H1 (cell line): ENCODE results near the gene CISTR. TPM values are rescaled to one million over a fixed set of nuclear protein-coding genes. Genes with fewer than 3 reads are reported as not detected.
A peak's percentile ranks its signal among the peaks of the same experiment; 100 is the strongest.

Experiments
- CTCF ChIA-PET: fragments of 300-600 bp; sonication (Branson Sonifier 250); formaldehyde crosslinking; loops from one replicate; lab custom pipeline; 2021; ENCODE audit not compliant: partially characterized antibody; lab: Charles Lee
- POLR2A ChIA-PET: fragments of 300-600 bp; sonication (Branson Sonifier 250); formaldehyde crosslinking; loops from one replicate; lab custom pipeline; 2021; ENCODE audit warnings: inconsistent platforms; ENCODE audit not compliant: partially characterized antibody; lab: Charles Lee
- DNase-seq, 2 experiments: peaks; one replicate each; pipeline versions ENCODE4 v3.0.0 to v3.0.0-alpha.2; 2010 to 2022; ENCODE audit warnings: low spot score in 2 of 2, low read depth in 1 of 2, mixed read lengths in 1 of 2
- FAIRE-seq: peaks from 2 replicates; lab custom pipeline; 2011; peaks lifted over from hg19 to GRCh38; lab: Jason Lieb, UNC
- H2AFZ ChIP-seq: 2 replicates; pipeline ENCODE4 v1.8.1; 2012; ENCODE audit warnings: low read length, inconsistent platforms
- H2AK5ac ChIP-seq: 2 replicates; pipeline ENCODE4 v1.6.1; 2013; ENCODE audit warnings: low read depth, low read length
- H2BK120ac ChIP-seq: replicated peaks from 2 replicates; pipeline ENCODE3; 2013; ENCODE audit warnings: low read depth, low read length, inconsistent platforms
- H2BK12ac ChIP-seq: 2 replicates; pipeline ENCODE4 v1.6.1; 2013; ENCODE audit warnings: low read depth, low read length
- H2BK15ac ChIP-seq: 2 replicates; pipeline ENCODE4 v1.6.1; 2013; ENCODE audit warnings: low read length
- H2BK20ac ChIP-seq: 2 replicates; pipeline ENCODE4 v1.6.1; 2013; ENCODE audit warnings: low read length
- H2BK5ac ChIP-seq: 2 replicates; pipeline ENCODE4 v1.6.1; 2013; ENCODE audit warnings: low read depth, low read length
- H3K14ac ChIP-seq: 2 replicates; pipeline ENCODE4 v1.6.1; 2013; ENCODE audit warnings: inconsistent platforms; ENCODE audit not compliant: insufficient read length
- H3K18ac ChIP-seq: 2 replicates; pipeline ENCODE4 v1.6.1; 2013; ENCODE audit warnings: low read length; ENCODE audit errors: extremely low read depth
- H3K23ac ChIP-seq: 2 replicates; pipeline ENCODE4 v1.6.1; 2013; ENCODE audit warnings: inconsistent platforms; ENCODE audit not compliant: insufficient read length
- H3K23me2 ChIP-seq: 2 replicates; pipeline ENCODE4 v1.6.1; 2013; ENCODE audit warnings: low read depth, low read length
- H3K27ac ChIP-seq: 2 replicates; pipeline ENCODE4 v1.6.1; 2011; ENCODE audit warnings: low read depth, low read length, inconsistent platforms
- H3K27me3 ChIP-seq, 4 experiments: replicated peaks in 1 of 4; 1 replicate in 1 of 4; 2 replicates in 3 of 4; pipeline versions ENCODE4 v1.6.1 to v1.8.1; 2011 to 2013; ENCODE audit warnings: low read length in 3 of 4, mild to moderate bottlenecking in 3 of 4, inconsistent platforms in 2 of 4, mixed read lengths in 2 of 4, moderate library complexity in 1 of 4; ENCODE audit not compliant: control insufficient read depth in 3 of 4, insufficient read depth in 3 of 4; ENCODE audit errors: extremely low read depth in 1 of 4
- H3K36me3 ChIP-seq, 4 experiments: 2 replicates each; pipeline versions ENCODE4 v1.6.1 to v1.8.1; 2011 to 2013; ENCODE audit warnings: mild to moderate bottlenecking in 4 of 4, low read length in 3 of 4, moderate library complexity in 2 of 4, control low read depth in 1 of 4, inconsistent platforms in 1 of 4; ENCODE audit not compliant: insufficient read depth in 4 of 4, control insufficient read depth in 2 of 4
- H3K4ac ChIP-seq: replicated peaks from 2 replicates; pipeline ENCODE3; 2013; ENCODE audit warnings: low read length, low read depth, mixed read lengths, inconsistent platforms; ENCODE audit not compliant: insufficient read length
- H3K4me1 ChIP-seq, 4 experiments: replicated peaks in 1 of 4; 1 replicate in 1 of 4; 2 replicates in 3 of 4; pipeline versions ENCODE4 v1.6.1 to v1.8.1; 2011 to 2013; ENCODE audit warnings: low read length in 3 of 4, inconsistent platforms in 2 of 4, mixed read lengths in 1 of 4; ENCODE audit not compliant: insufficient read depth in 4 of 4, control insufficient read depth in 3 of 4
- H3K4me2 ChIP-seq, 2 experiments: 2 replicates each; pipeline versions ENCODE4 v1.6.1 to v1.8.1; 2011 to 2013; ENCODE audit warnings: low read depth in 2 of 2, low read length in 2 of 2, control low read depth in 1 of 2, inconsistent platforms in 1 of 2, mild to moderate bottlenecking in 1 of 2; ENCODE audit not compliant: insufficient read depth in 1 of 2
- H3K4me3 ChIP-seq, 4 experiments: fragments of 200-600, 300-600 bp in 1 of 4; sonication (generic), shearing (Covaris generic), sonication (Bioruptor Twin) in 1 of 4; 2 replicates each; pipeline versions ENCODE4 v1.5.1 to v1.8.1; 2011 to 2016; ENCODE audit warnings: low read length in 4 of 4, low read depth in 3 of 4, control low read depth in 2 of 4, inconsistent platforms in 2 of 4, mild to moderate bottlenecking in 2 of 4, mixed read lengths in 1 of 4, moderate library complexity in 1 of 4; ENCODE audit not compliant: insufficient read depth in 2 of 4; ENCODE audit errors: extremely low read depth in 1 of 4
- H3K56ac ChIP-seq: replicated peaks from 2 replicates; pipeline ENCODE3; 2013; ENCODE audit warnings: low read depth, mild to moderate bottlenecking, mixed read lengths, low read length, inconsistent platforms; ENCODE audit not compliant: insufficient read length
- H3K79me1 ChIP-seq: 2 replicates; pipeline ENCODE4 v1.6.1; 2013; ENCODE audit warnings: low read depth, low read length, control low read depth
- H3K79me2 ChIP-seq, 2 experiments: 2 replicates each; pipeline versions ENCODE4 v1.6.1 to v1.8.1; 2012 to 2013; ENCODE audit warnings: low read length in 2 of 2, mild to moderate bottlenecking in 2 of 2, inconsistent platforms in 1 of 2; ENCODE audit not compliant: insufficient read depth in 2 of 2, control insufficient read depth in 1 of 2
- H3K9ac ChIP-seq, 4 experiments: replicated peaks in 1 of 4; 1 replicate in 1 of 4; 2 replicates in 3 of 4; pipeline versions ENCODE4 v1.6.1 to v1.8.1; 2011 to 2013; ENCODE audit warnings: low read depth in 3 of 4, low read length in 3 of 4, control low read depth in 2 of 4, mild to moderate bottlenecking in 2 of 4, moderate library complexity in 2 of 4, inconsistent platforms in 1 of 4; ENCODE audit errors: extremely low read depth in 1 of 4
- H3K9me3 ChIP-seq, 2 experiments: 2 replicates each; pipeline versions ENCODE4 v1.6.1 to v1.8.1; 2012 to 2013; ENCODE audit warnings: mild to moderate bottlenecking in 2 of 2, moderate library complexity in 2 of 2, control low read depth in 1 of 2, inconsistent platforms in 1 of 2, low read depth in 1 of 2, low read length in 1 of 2, mixed read lengths in 1 of 2; ENCODE audit not compliant: insufficient read depth in 2 of 2
- H4K20me1 ChIP-seq, 2 experiments: replicated peaks in 1 of 2; 2 replicates each; pipeline versions ENCODE3 to v1.8.1; 2011 to 2013; ENCODE audit warnings: inconsistent platforms in 2 of 2, low read length in 2 of 2, mild to moderate bottlenecking in 1 of 2; ENCODE audit not compliant: insufficient read depth in 2 of 2, control insufficient read depth in 1 of 2
- H4K5ac ChIP-seq: 2 replicates; pipeline ENCODE4 v1.6.1; 2013; ENCODE audit warnings: low read length, low read depth, mixed read lengths, inconsistent platforms; ENCODE audit not compliant: insufficient read length
- H4K8ac ChIP-seq: 2 replicates; pipeline ENCODE4 v1.8.0; 2013; ENCODE audit warnings: mild to moderate bottlenecking, moderate library complexity, low read length, inconsistent platforms; ENCODE audit not compliant: insufficient read depth; ENCODE audit errors: extremely low read depth
- H4K91ac ChIP-seq: replicated peaks from 2 replicates; pipeline ENCODE3; 2013; ENCODE audit warnings: low read length, mixed read lengths, inconsistent platforms; ENCODE audit not compliant: insufficient read length
- BACH1 ChIP-seq: IDR thresholded peaks from 2 replicates; pipeline ENCODE4 v1.6.1; 2012; ENCODE audit warnings: low read length, improper control_type of control experiment
- BCL11A ChIP-seq, 2 experiments: IDR thresholded peaks; one replicate each; pipeline ENCODE4 v1.6.1; 2011; ENCODE audit warnings: low read depth in 2 of 2, low read length in 2 of 2, mild to moderate bottlenecking in 2 of 2
- CBX5 ChIP-seq: fragments of 300-800, 300-1000 bp; sonication (generic); IDR thresholded peaks from 2 replicates; pipeline ENCODE4 v1.7.1; 2016; ENCODE audit warnings: antibody characterized with exemption, low read length, low read depth
- CHD1 ChIP-seq: IDR thresholded peaks from 2 replicates; pipeline ENCODE4 v1.6.1; 2012; ENCODE audit warnings: low read depth, low read length, improper control_type of control experiment
- EP300 ChIP-seq, 2 experiments: IDR thresholded peaks; 1 replicate in 1 of 2; 2 replicates in 1 of 2; pipeline ENCODE4 v1.6.1; 2011 to 2012; ENCODE audit warnings: low read depth in 2 of 2, low read length in 2 of 2, mild to moderate bottlenecking in 2 of 2, borderline replicate concordance in 1 of 2, inconsistent platforms in 1 of 2, moderate library complexity in 1 of 2
- JUND ChIP-seq: IDR thresholded peaks from 2 replicates; pipeline ENCODE4 v1.6.1; 2011; ENCODE audit warnings: mild to moderate bottlenecking, improper control_type of control experiment, low read length
- PHF8 ChIP-seq: fragments of 200-600 bp; sonication (generic); conservative IDR thresholded peaks from 2 replicates; pipeline ENCODE4 v1.7.1; 2012; ENCODE audit warnings: low read depth, mild to moderate bottlenecking, inconsistent platforms, low read length, moderate library complexity
- POU5F1 ChIP-seq: IDR thresholded peaks from 2 replicates; pipeline ENCODE4 v1.6.1; 2011; ENCODE audit warnings: low read depth, mild to moderate bottlenecking, low read length, moderate library complexity
- RBBP5 ChIP-seq: IDR thresholded peaks from 2 replicates; pipeline ENCODE4 v1.7.1; 2012; ENCODE audit warnings: low read depth, mild to moderate bottlenecking, inconsistent platforms, low read length, moderate library complexity, borderline replicate concordance
- SAP30 ChIP-seq: fragments of 300-600 bp; sonication (generic); IDR thresholded peaks from 2 replicates; pipeline ENCODE4 v1.7.1; 2012; ENCODE audit warnings: low read length, moderate library complexity, mild to moderate bottlenecking, inconsistent platforms; ENCODE audit not compliant: insufficient read depth, insufficient replicate concordance
- SP2 ChIP-seq: IDR thresholded peaks from 2 replicates; pipeline ENCODE4 v1.6.1; 2012; ENCODE audit warnings: mild to moderate bottlenecking, low read length, inconsistent platforms
- WGBS, 2 experiments: shearing (Covaris generic) in 1 of 2; methylation state at CpG; one replicate each; pipeline versions ENCODE4 v1.1.6 to v1.1.7; 2013 to 2015; ENCODE audit warnings: low lambda C conversion rate in 2 of 2, mixed read lengths in 2 of 2, inconsistent platforms in 1 of 2, low coverage in 1 of 2, missing lambda C conversion rate in 1 of 2; ENCODE audit not compliant: insufficient replicate concordance in 2 of 2, insufficient coverage in 1 of 2, insufficient read length in 1 of 2; ENCODE audit errors: extremely low coverage in 1 of 2, missing lambda C conversion rate in 1 of 2; 5-methylcytosine and 5-hydroxymethylcytosine counted together
- polyA plus RNA-seq, 7 experiments: library from polyadenylated mRNA; depleted of rRNA in 3 of 7; stranded (reverse) in 5 of 7; unstranded in 2 of 7; fragments of >200 nt in 5 of 7; fragments of 200-250 nt in 2 of 7; gene quantifications; 1 replicate in 5 of 7; 2 replicates in 1 of 7; 4 replicates in 1 of 7; pipeline versions ENCODE4 v1.2.1 to v1.2.3, GENCODE V29; 2011 to 2013; ENCODE audit warnings: missing spikeins in 2 of 7, mixed read lengths in 2 of 7
- total RNA-seq: library from RNA; stranded (reverse); fragmentation: NEBNext Ultra II Directional; extraction: Animal tissue kit (Norgen Biotek cat#: 25700); gene quantifications from 2 replicates; pipeline ENCODE4 v1.2.1, GENCODE V29; 2021
- TF ChIP-seq, protein P1 (sequence below): IDR thresholded peaks from 2 replicates; pipeline ENCODE4 v1.6.1; 2012; ENCODE audit warnings: inconsistent platforms
- TF ChIP-seq, protein P2 (sequence below): IDR thresholded peaks from 2 replicates; pipeline ENCODE4 v1.6.1; 2011; ENCODE audit warnings: low read depth, mild to moderate bottlenecking, low read length; ENCODE audit not compliant: insufficient read depth

The CISTR gene
- total and polyA plus RNA-seq, 2 of the 8 experiments (the other 6 are each of a cell fraction or from before 2014, with no cell fraction given), result not detected

DNA sequence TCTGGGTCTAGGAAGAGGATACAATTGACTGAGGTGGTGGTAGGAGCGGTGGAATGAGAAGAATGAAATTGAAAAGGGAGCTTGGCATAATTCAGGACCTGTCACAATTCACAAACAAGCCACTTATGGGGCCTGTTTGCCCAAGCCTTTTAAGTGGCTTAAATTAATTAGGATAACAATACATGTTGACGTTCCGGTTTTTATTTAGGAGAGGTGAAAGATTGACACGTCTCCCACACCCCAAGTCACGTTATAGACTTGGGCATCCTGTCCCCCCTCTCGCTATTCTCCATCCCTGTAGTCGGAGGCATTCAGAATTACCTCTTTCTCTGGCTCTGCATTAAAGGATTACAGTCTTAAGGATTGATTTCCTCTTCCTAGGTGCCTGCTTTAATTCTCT, 23.6 kb downstream of the CISTR start:
- Histone ChIP-seq H3K4me2 (peak overlapping the region; percentile 86 to 94), H4K91ac (no peak overlapping the region), H2BK5ac (no peak overlapping the region), H2AFZ (peak overlapping the region; percentile 96; the same call in 1 of the 2 replicates), H2AK5ac (no peak overlapping the region), H4K5ac (no peak overlapping the region), H3K27me3 (peaks cover 0 to 3% (median 0%) of the 10 kb centered on the region in 4 experiments; a peak in 1 of 7 replicates), H4K8ac (no peak overlapping the region), H3K9ac (no peak overlapping the region), H3K14ac (no peak overlapping the region), H2BK20ac (no peak overlapping the region), H3K23me2 (peaks cover 3% of the 10 kb centered on the region; the same call in 1 of the 2 replicates), H3K23ac (no peak overlapping the region), H2BK15ac (no peak overlapping the region), H3K4me3 (peak overlapping the region; percentile 71 to 94 (median 82); a peak in 5 of 8 replicates), H3K9me3 (no peaks in the 10 kb centered on the region), H2BK120ac (no peak overlapping the region), H3K27ac (no peak overlapping the region), H3K79me2 (no peaks in the 10 kb centered on the region), H2BK12ac (no peak overlapping the region), H4K20me1 (no peaks in the 10 kb centered on the region), H3K36me3 (no peaks in the 10 kb centered on the region), H3K4ac (no peak overlapping the region), H3K4me1 (peaks cover 0 to 11% (median 1%) of the 10 kb centered on the region in 4 experiments; a peak in 5 of 7 replicates), H3K56ac (no peak overlapping the region), H3K79me1 (no peaks in the 10 kb centered on the region), H3K18ac (no peak overlapping the region)
- WGBS, 2 experiments, result 34% methylated on average over 7 of the region's 7 CpGs; no CpG with 5 or more reads in 1 of the 2 experiments
- CTCF ChIA-PET, result interaction anchor here (1.0 to 21.0 kb wide), 9 partner anchors 9 to 320 kb away, joined by 3 to 531 read pairs (median 6); partner anchors contain the start of gene ATP5MC2
- FAIRE-seq, result no peak
- POLR2A ChIA-PET, result interaction anchor here (0.9 to 1.4 kb wide), 3 partner anchors 11 to 104 kb away, joined by 3 to 5 read pairs (median 3); no protein-coding TSS in a partner anchor
- no peak for DNase-seq
- TF ChIP-seq, protein P1, sequence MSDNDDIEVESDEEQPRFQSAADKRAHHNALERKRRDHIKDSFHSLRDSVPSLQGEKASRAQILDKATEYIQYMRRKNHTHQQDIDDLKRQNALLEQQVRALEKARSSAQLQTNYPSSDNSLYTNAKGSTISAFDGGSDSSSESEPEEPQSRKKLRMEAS, result no peak
- no peak for TF ChIP-seq POU5F1
- no peak for TF ChIP-seq RBBP5
- no peak for TF ChIP-seq CHD1
- TF ChIP-seq EP300 (IDR thresholded peaks at IDR 0.05; ENCODE audit: borderline replicate concordance in 1 of 2, low read depth in 2 of 2, low read length in 2 of 2), result no peak
- TF ChIP-seq BACH1, result no peak
- TF ChIP-seq SP2, result no peak
- TF ChIP-seq, protein P2, sequence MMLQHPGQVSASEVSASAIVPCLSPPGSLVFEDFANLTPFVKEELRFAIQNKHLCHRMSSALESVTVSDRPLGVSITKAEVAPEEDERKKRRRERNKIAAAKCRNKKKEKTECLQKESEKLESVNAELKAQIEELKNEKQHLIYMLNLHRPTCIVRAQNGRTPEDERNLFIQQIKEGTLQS, result no peak
- TF ChIP-seq BCL11A (IDR thresholded peaks at IDR 0.05; ENCODE audit: low read depth in 2 of 2, low read length in 2 of 2), result no peak
- no peak for TF ChIP-seq JUND
- TF ChIP-seq PHF8, result no peak
- TF ChIP-seq CBX5, result no peak
- no peak for TF ChIP-seq SAP30
